Measurements from ENCODE around the gene EGFR. TPM values are rescaled to one million over a fixed set of nuclear protein-coding genes. Genes with fewer than 3 reads are reported as not detected.

The EGFR gene
- polyA plus RNA-seq, 2 of the 4 experiments (the other 2 are of a cell fraction), result 59.5 to 63.8 TPM

GRCh38 chr7:55063061-55063460 is 44.2 kb downstream of the EGFR start (continued):
- TF ChIP-seq ELK1 (IDR thresholded peaks at IDR 0.05; ENCODE audit: low read depth, low read length) (no peak), MAZ (IDR thresholded peaks at IDR 0.05; ENCODE audit: borderline replicate concordance, low read depth, low read length) (no peak), PBX3 (IDR thresholded peaks at IDR 0.05) (no peak), EHF (CRISPR knock-in tag; IDR thresholded peaks at IDR 0.05) (no peak), CBX8 (IDR thresholded peaks at IDR 0.05) (no peak)

GRCh38 chr7:55063633-55064032 is 44.8 kb downstream of the EGFR start:
- ChIA-PET CTCF (interaction anchor here (0.8 to 5.7 kb wide), 4 partner anchors 19 to 290 kb away, joined by 3 to 38 read pairs (median 16); no protein-coding TSS in a partner anchor), POLR2A (no interaction called here)
- WGBS (ENCODE audit: missing lambda C conversion rate), result 29% methylated on average over 5 of the region's 5 CpGs

GRCh38 chr7:55065079-55065478 is 46.3 kb downstream of the EGFR start:
- POLR2A ChIA-PET, result interaction anchor here (0.7 to 2.5 kb wide), 9 partner anchors 9 to 306 kb away, joined by 3 to 18 read pairs (median 4); partner anchors contain the start of genes EGFR and SEC61G
- Histone ChIP-seq H3K4me1 (peaks cover 98% of the 10 kb centered on the region), H3K27ac (peak overlapping the region; percentile 84 to 92), H3K4me3 (no peak overlapping the region), H3K4me2 (peak overlapping the region; percentile 85), H3K9me3 (no peaks in the 10 kb centered on the region)
- whole genome bisulfite sequencing (ENCODE audit: missing lambda C conversion rate), result 2% methylated on average over 4 of the region's 4 CpGs
- peak; percentile 89 for FAIRE-seq
- DNase-seq (ENCODE audit: low read depth in 1 of 2, low spot score in 1 of 2), result peak; percentile 84 to 93
- peak; percentile 88 to 89 for ATAC-seq
- CTCF ChIA-PET, result interaction anchor here (1.0 to 5.7 kb wide), 11 partner anchors 8 to 291 kb away, joined by 3 to 38 read pairs (median 8); no protein-coding TSS in a partner anchor
- peak; percentile 55; the same call in 1 of the 2 replicates for TF ChIP-seq GATA3 (IDR thresholded peaks at IDR 0.05; ENCODE audit: borderline replicate concordance)
- TF ChIP-seq RFX5 (IDR thresholded peaks at IDR 0.05), result no peak
- peak; percentile 45; the same call in 1 of the 3 replicates for TF ChIP-seq BCL3 (IDR thresholded peaks at IDR 0.05)
- TF ChIP-seq NPAS2 (CRISPR knock-in tag; IDR thresholded peaks at IDR 0.05; ENCODE audit: borderline replicate concordance), result no peak
- peak; percentile 27; the same call in 1 of the 2 replicates for TF ChIP-seq HES2 (IDR thresholded peaks at IDR 0.05)
- peak in 1 of 2 experiments; percentile 72; a peak in 1 of 5 replicates for TF ChIP-seq EP300 (IDR thresholded peaks at IDR 0.05)
- peak; percentile 72 for TF ChIP-seq MAX (IDR thresholded peaks at IDR 0.05)
- peak; percentile 12; the same call in 1 of the 3 replicates for TF ChIP-seq SMC3 (IDR thresholded peaks at IDR 0.05)
- 0 out of 2 replicates have a peak, but pooled peaks have one; percentile 28 for TF ChIP-seq FOSB (CRISPR knock-in tag; IDR thresholded peaks at IDR 0.05)
- peak; percentile 31 to 75; a peak in 4 of 5 replicates for TF ChIP-seq JUN (IDR thresholded peaks at IDR 0.05)
- peak; percentile 66 to 86; a peak in 3 of 4 replicates for TF ChIP-seq CEBPB (IDR thresholded peaks at IDR 0.05)
- TF ChIP-seq ZNF302 (CRISPR knock-in tag; IDR thresholded peaks at IDR 0.05), result no peak
- TF ChIP-seq ATOH8 (CRISPR knock-in tag; IDR thresholded peaks at IDR 0.05; ENCODE audit: low read depth), result 0 out of 2 replicates have a peak, but pooled peaks have one; percentile 37

More at GRCh38 chr7:55063633-55064032, 44.8 kb downstream of the EGFR start:
- no peak overlapping the region for H3K4me3 ChIP-seq
- H3K4me1 ChIP-seq, result peaks cover 97% of the 10 kb centered on the region
- DNase-seq (ENCODE audit: low read depth in 1 of 2, low spot score in 1 of 2) (no peak), FAIRE-seq (no peak), ATAC-seq (peak in 1 of 2 experiments; percentile 17; a peak in 1 of 6 replicates)
- H3K9me3 ChIP-seq, result no peaks in the 10 kb centered on the region
- TF ChIP-seq TP53 (CRISPR knock-in tag; IDR thresholded peaks at IDR 0.05) (no peak), TFCP2L1 (CRISPR knock-in tag; IDR thresholded peaks at IDR 0.05) (no peak), RCOR1 (IDR thresholded peaks at IDR 0.05; ENCODE audit: low read depth, low read length) (no peak), ELK1 (IDR thresholded peaks at IDR 0.05; ENCODE audit: low read depth, low read length) (no peak), JUNB (IDR thresholded peaks at IDR 0.05) (peak; percentile 53; the same call in 1 of the 2 replicates), JUN (IDR thresholded peaks at IDR 0.05) (0 out of 5 replicates have a peak, but pooled peaks of 1 of the 2 experiments have one; percentile 17), FOSL2 (IDR thresholded peaks at IDR 0.05) (no peak), FOSL2 (CRISPR knock-in tag; IDR thresholded peaks at IDR 0.05) (peak; percentile 45; the same call in 1 of the 2 replicates), RNF2 (IDR thresholded peaks at IDR 0.05; ENCODE audit: borderline replicate concordance, low read depth) (no peak), MAX (IDR thresholded peaks at IDR 0.05) (0 out of 2 replicates have a peak, but pooled peaks have one; percentile 34), ATOH8 (CRISPR knock-in tag; IDR thresholded peaks at IDR 0.05; ENCODE audit: low read depth) (peak; percentile 75; the same call in 1 of the 2 replicates), FOSB (CRISPR knock-in tag; IDR thresholded peaks at IDR 0.05) (no peak), HEYL (CRISPR knock-in tag; IDR thresholded peaks at IDR 0.05) (no peak), KDM5A (IDR thresholded peaks at IDR 0.05) (no peak), HOXB13 (CRISPR knock-in tag; IDR thresholded peaks at IDR 0.05; ENCODE audit: low read depth) (0 out of 2 replicates have a peak, but pooled peaks have one; percentile 34)
- H3K4me2 ChIP-seq, result peak overlapping the region; percentile 85
- peak overlapping the region; percentile 84 to 92 for H3K27ac ChIP-seq

Measured in A549 (cell line).